H9 (cell line): ENCODE results near the gene GNLY. TPM values are rescaled to one million over a fixed set of nuclear protein-coding genes. Genes with fewer than 3 reads are reported as not detected.

Source experiments
- DNase-seq: peaks from one replicate; pipeline ENCODE4 v3.0.0-alpha.2; 2017
- H2AFZ ChIP-seq: one replicate; pipeline ENCODE4 v1.6.1; 2013; ENCODE audit warnings: mild to moderate bottlenecking, low read length, control low read depth, moderate library complexity
- H2AK5ac ChIP-seq: 2 replicates; pipeline ENCODE4 v1.6.1; 2013; ENCODE audit warnings: low read length, control low read depth, mixed read lengths; ENCODE audit not compliant: insufficient read length
- H2BK120ac ChIP-seq: one replicate; pipeline ENCODE4 v1.6.1; 2013; ENCODE audit warnings: low read depth, mild to moderate bottlenecking, low read length, control low read depth, inconsistent platforms; ENCODE audit not compliant: poor library complexity, severe bottlenecking
- H2BK12ac ChIP-seq: 2 replicates; pipeline ENCODE4 v1.6.1; 2013; ENCODE audit warnings: low read length, control low read depth, mixed read lengths, low read depth; ENCODE audit not compliant: insufficient read length
- H2BK15ac ChIP-seq: 2 replicates; pipeline ENCODE4 v1.6.1; 2013; ENCODE audit warnings: low read depth, low read length, control low read depth
- H2BK20ac ChIP-seq: one replicate; pipeline ENCODE4 v1.6.1; 2013; ENCODE audit warnings: low read depth, mild to moderate bottlenecking, low read length, control low read depth, inconsistent platforms; ENCODE audit not compliant: poor library complexity, severe bottlenecking
- H2BK5ac ChIP-seq: 2 replicates; pipeline ENCODE4 v1.6.1; 2013; ENCODE audit warnings: low read length, control low read depth, mixed read lengths; ENCODE audit not compliant: insufficient read length
- H3K14ac ChIP-seq: 2 replicates; pipeline ENCODE4 v1.6.1; 2013; ENCODE audit warnings: low read length, control low read depth; ENCODE audit not compliant: insufficient read depth
- H3K18ac ChIP-seq: 2 replicates; pipeline ENCODE4 v1.6.1; 2013; ENCODE audit warnings: low read depth, mild to moderate bottlenecking, mixed read lengths, low read length, control low read depth; ENCODE audit not compliant: insufficient read length
- H3K23ac ChIP-seq: 2 replicates; pipeline ENCODE4 v1.6.1; 2013; ENCODE audit warnings: low read length, control low read depth, mixed read lengths, low read depth; ENCODE audit not compliant: insufficient read length
- H3K23me2 ChIP-seq: 2 replicates; pipeline ENCODE4 v1.6.1; 2013; ENCODE audit warnings: low read depth, mild to moderate bottlenecking, mixed read lengths, low read length, control low read depth; ENCODE audit not compliant: insufficient read length, poor library complexity, severe bottlenecking
- H3K27ac ChIP-seq: 2 replicates; pipeline ENCODE4 v1.5.1; 2013; ENCODE audit warnings: low read length, control low read depth, mixed read lengths, low read depth; ENCODE audit not compliant: insufficient read length
- H3K27me3 ChIP-seq: 2 replicates; pipeline ENCODE4 v1.6.1; 2013; ENCODE audit warnings: low read length, control low read depth, inconsistent platforms; ENCODE audit not compliant: insufficient read depth
- H3K4ac ChIP-seq: 2 replicates; pipeline ENCODE4 v1.6.1; 2013; ENCODE audit warnings: low read depth, mild to moderate bottlenecking, control low read depth, inconsistent platforms, low read length, moderate library complexity
- H3K4me1 ChIP-seq: 2 replicates; pipeline ENCODE4 v1.6.1; 2013; ENCODE audit warnings: low read length, control low read depth, inconsistent platforms; ENCODE audit not compliant: insufficient read depth
- H3K4me2 ChIP-seq: 2 replicates; pipeline ENCODE4 v1.6.1; 2013; ENCODE audit warnings: low read length, control low read depth, mixed read lengths; ENCODE audit not compliant: insufficient read length, insufficient read depth
- H3K56ac ChIP-seq: 2 replicates; pipeline ENCODE4 v1.6.1; 2013; ENCODE audit warnings: low read depth, mild to moderate bottlenecking, mixed read lengths, low read length, control low read depth; ENCODE audit not compliant: insufficient read length
- H3K79me1 ChIP-seq: 2 replicates; pipeline ENCODE4 v1.6.1; 2013; ENCODE audit warnings: low read depth, mild to moderate bottlenecking, moderate library complexity, low read length, control low read depth, inconsistent platforms; ENCODE audit not compliant: insufficient read depth, poor library complexity, severe bottlenecking
- H3K79me2 ChIP-seq: 2 replicates; pipeline ENCODE4 v1.6.1; 2013; ENCODE audit warnings: low read length, control low read depth, inconsistent platforms; ENCODE audit not compliant: insufficient read depth
- H3K9ac ChIP-seq: 2 replicates; pipeline ENCODE4 v1.6.1; 2013; ENCODE audit warnings: low read length, control low read depth, mixed read lengths; ENCODE audit not compliant: insufficient read length; ENCODE audit errors: extremely low read depth
- H3K9me3 ChIP-seq: one replicate; pipeline ENCODE4 v1.6.1; 2013; ENCODE audit warnings: low read depth, low read length, inconsistent platforms; ENCODE audit not compliant: control insufficient read depth
- H3T11ph ChIP-seq: one replicate; pipeline ENCODE4 v1.6.1; 2013; ENCODE audit warnings: mild to moderate bottlenecking, low read length, control low read depth, inconsistent platforms
- H4K20me1 ChIP-seq: one replicate; pipeline ENCODE4 v1.6.1; 2013; ENCODE audit not compliant: control insufficient read depth, insufficient read length, insufficient read depth
- H4K5ac ChIP-seq: 2 replicates; pipeline ENCODE4 v1.6.1; 2013; ENCODE audit warnings: low read depth, mild to moderate bottlenecking, mixed read lengths, low read length, control low read depth; ENCODE audit not compliant: insufficient read length
- H4K8ac ChIP-seq: replicated peaks from 2 replicates; pipeline ENCODE4 v1.6.1; 2013; ENCODE audit warnings: low read length, control low read depth, mixed read lengths, low read depth; ENCODE audit not compliant: insufficient read length
- H4K91ac ChIP-seq: 2 replicates; pipeline ENCODE4 v1.6.1; 2013; ENCODE audit warnings: low read depth, mild to moderate bottlenecking, moderate library complexity, mixed read lengths, low read length, control low read depth; ENCODE audit not compliant: insufficient read length
- H3K27ac Mint-ChIP-seq, 3 experiments: 2 replicates in 2 of 3; 3 replicates in 1 of 3; pipeline ENCODE4 v1.8.0; 2020 to 2021; ENCODE audit warnings: mixed read lengths in 3 of 3, mild to moderate bottlenecking in 1 of 3, moderate library complexity in 1 of 3
- H3K27me3 Mint-ChIP-seq: 2 replicates; pipeline ENCODE4 v1.8.0; 2021; ENCODE audit warnings: low read depth, mild to moderate bottlenecking, moderate library complexity, mixed read lengths
- H3K36me3 Mint-ChIP-seq, 3 experiments: 2 replicates in 2 of 3; 3 replicates in 1 of 3; pipeline ENCODE4 v1.8.0; 2020 to 2021; ENCODE audit warnings: low read depth in 3 of 3, mixed read lengths in 3 of 3; ENCODE audit not compliant: insufficient read depth in 1 of 3
- H3K4me1 Mint-ChIP-seq, 2 experiments: 2 replicates each; pipeline ENCODE4 v1.8.0; 2020; ENCODE audit warnings: mixed read lengths in 2 of 2
- H3K4me3 Mint-ChIP-seq, 2 experiments: 2 replicates in 1 of 2; 3 replicates in 1 of 2; pipeline ENCODE4 v1.8.0; 2020 to 2021; ENCODE audit warnings: mild to moderate bottlenecking in 2 of 2, mixed read lengths in 2 of 2, moderate library complexity in 1 of 2
- H3K9me3 Mint-ChIP-seq, 2 experiments: 2 replicates in 1 of 2; 3 replicates in 1 of 2; pipeline ENCODE4 v1.8.0; 2020; ENCODE audit warnings: mild to moderate bottlenecking in 2 of 2, mixed read lengths in 2 of 2, moderate library complexity in 1 of 2
- WGBS: extraction: QIAGEN DNeasy Blood & Tissue Kit; methylation state at CpG from one replicate; pipeline ENCODE4 v1.1.7; 2013; ENCODE audit warnings: missing lambda C conversion rate, low lambda C conversion rate, mixed read lengths; ENCODE audit not compliant: insufficient read length; ENCODE audit errors: extremely low coverage; 5-methylcytosine and 5-hydroxymethylcytosine counted together
- total RNA-seq: library from RNA; stranded (reverse); gene quantifications from 2 replicates; pipeline ENCODE4 v1.2.1, GENCODE V29; 2021
- TF ChIP-seq, protein P1 (sequence below): fragments of 200-600 bp; sonication (generic); conservative IDR thresholded peaks from 3 replicates; pipeline ENCODE4 v1.8.0; 2021; ENCODE audit warnings: antibody characterized with exemption, mild to moderate bottlenecking

GNLY gene
- total RNA-seq, 1 experiment from 2014 or later: not detected

DNA sequence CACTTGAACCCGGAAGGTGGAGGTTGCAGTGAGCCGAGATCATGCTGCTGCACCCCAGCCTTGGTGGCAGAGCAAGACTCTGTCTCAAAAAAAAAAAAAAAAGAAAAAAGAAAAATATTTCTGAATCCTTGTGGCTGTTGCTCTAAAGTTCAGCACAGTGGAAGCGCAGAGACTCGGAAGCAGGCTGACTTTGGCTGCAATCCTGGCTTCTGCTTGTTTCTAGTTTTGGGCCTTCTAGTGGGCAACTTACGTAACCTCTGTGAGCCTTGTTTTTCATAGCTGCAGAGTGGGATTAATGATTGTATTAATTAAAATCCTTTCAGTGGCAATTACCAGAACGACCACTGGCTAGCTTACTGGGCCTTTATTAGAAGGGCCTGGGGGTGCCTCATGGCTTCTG, 28.4 kb downstream of the GNLY start:
- Mint-ChIP-seq H3K4me3 (no peak overlapping the region), H3K36me3 (no peaks in the 10 kb centered on the region; a peak in 1 of 7 replicates), H3K27me3 (peaks cover 8% of the 10 kb centered on the region), H3K27ac (no peak overlapping the region), H3K9me3 (peaks cover 4 to 5% of the 10 kb centered on the region in 2 experiments; a peak in 4 of 5 replicates), H3K4me1 (peaks cover 1 to 5% of the 10 kb centered on the region in 2 experiments)
- Histone ChIP-seq H3T11ph (no peak overlapping the region), H4K8ac (no peak overlapping the region), H3K4me2 (no peak overlapping the region), H2AFZ (no peak overlapping the region), H2BK12ac (no peak overlapping the region), H3K23ac (no peak overlapping the region), H3K79me1 (no peaks in the 10 kb centered on the region), H3K79me2 (no peaks in the 10 kb centered on the region), H3K9me3 (no peaks in the 10 kb centered on the region), H3K9ac (no peak overlapping the region), H4K91ac (no peak overlapping the region), H4K20me1 (no peaks in the 10 kb centered on the region), H3K56ac (no peak overlapping the region), H2BK15ac (no peak overlapping the region), H3K27ac (no peak overlapping the region), H3K14ac (no peak overlapping the region), H3K23me2 (no peaks in the 10 kb centered on the region), H3K18ac (no peak overlapping the region), H3K4ac (no peak overlapping the region), H3K27me3 (no peaks in the 10 kb centered on the region), H4K5ac (no peak overlapping the region), H2AK5ac (no peak overlapping the region), H2BK120ac (no peak overlapping the region), H2BK20ac (no peak overlapping the region), H2BK5ac (no peak overlapping the region), H3K4me1 (no peaks in the 10 kb centered on the region)
- no peak for DNase-seq
- WGBS: no CpG with 5 or more reads among the region's 6 CpGs
- TF ChIP-seq, protein P1, sequence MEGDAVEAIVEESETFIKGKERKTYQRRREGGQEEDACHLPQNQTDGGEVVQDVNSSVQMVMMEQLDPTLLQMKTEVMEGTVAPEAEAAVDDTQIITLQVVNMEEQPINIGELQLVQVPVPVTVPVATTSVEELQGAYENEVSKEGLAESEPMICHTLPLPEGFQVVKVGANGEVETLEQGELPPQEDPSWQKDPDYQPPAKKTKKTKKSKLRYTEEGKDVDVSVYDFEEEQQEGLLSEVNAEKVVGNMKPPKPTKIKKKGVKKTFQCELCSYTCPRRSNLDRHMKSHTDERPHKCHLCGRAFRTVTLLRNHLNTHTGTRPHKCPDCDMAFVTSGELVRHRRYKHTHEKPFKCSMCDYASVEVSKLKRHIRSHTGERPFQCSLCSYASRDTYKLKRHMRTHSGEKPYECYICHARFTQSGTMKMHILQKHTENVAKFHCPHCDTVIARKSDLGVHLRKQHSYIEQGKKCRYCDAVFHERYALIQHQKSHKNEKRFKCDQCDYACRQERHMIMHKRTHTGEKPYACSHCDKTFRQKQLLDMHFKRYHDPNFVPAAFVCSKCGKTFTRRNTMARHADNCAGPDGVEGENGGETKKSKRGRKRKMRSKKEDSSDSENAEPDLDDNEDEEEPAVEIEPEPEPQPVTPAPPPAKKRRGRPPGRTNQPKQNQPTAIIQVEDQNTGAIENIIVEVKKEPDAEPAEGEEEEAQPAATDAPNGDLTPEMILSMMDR: no peak
